ENCODE results near the gene GPC6.

DNA sequence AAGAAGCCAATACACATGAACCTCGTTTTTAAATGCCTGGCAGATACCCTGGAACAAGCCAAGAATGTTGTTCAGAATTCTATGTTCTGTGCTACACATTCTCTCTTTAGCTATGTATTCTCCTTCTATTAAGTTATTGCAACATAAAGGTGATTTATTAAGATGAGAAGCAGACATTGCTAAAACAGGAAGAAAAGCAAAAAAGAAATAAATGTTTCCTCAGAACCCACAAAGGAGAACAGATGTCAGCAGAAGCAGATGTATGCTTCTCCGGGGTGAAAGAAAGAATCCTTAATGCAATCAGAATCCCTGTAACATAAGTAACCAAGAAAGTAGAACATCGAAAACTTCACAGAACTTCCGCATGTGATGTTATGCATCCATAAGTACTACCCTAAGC is 950.0 kb downstream of the GPC6 start:
- TF ChIP-seq CTCF (conservative IDR thresholded peaks at IDR 0.05; ENCODE audit: low read length) (no peak), EZH2phosphoT487 (IDR thresholded peaks at IDR 0.05; ENCODE audit: borderline replicate concordance) (no peak)
